HG02610 (cell line): ENCODE results near the gene LAMB3.

Experiments
- ATAC-seq: cut with Tn5 transposase; IDR thresholded peaks from one replicate; pipeline ENCODE4 v1.9.1; 2021; ENCODE audit warnings: mild to moderate bottlenecking, moderate library complexity; ENCODE audit not compliant: unreplicated experiment

The LAMB3 gene

DNA sequence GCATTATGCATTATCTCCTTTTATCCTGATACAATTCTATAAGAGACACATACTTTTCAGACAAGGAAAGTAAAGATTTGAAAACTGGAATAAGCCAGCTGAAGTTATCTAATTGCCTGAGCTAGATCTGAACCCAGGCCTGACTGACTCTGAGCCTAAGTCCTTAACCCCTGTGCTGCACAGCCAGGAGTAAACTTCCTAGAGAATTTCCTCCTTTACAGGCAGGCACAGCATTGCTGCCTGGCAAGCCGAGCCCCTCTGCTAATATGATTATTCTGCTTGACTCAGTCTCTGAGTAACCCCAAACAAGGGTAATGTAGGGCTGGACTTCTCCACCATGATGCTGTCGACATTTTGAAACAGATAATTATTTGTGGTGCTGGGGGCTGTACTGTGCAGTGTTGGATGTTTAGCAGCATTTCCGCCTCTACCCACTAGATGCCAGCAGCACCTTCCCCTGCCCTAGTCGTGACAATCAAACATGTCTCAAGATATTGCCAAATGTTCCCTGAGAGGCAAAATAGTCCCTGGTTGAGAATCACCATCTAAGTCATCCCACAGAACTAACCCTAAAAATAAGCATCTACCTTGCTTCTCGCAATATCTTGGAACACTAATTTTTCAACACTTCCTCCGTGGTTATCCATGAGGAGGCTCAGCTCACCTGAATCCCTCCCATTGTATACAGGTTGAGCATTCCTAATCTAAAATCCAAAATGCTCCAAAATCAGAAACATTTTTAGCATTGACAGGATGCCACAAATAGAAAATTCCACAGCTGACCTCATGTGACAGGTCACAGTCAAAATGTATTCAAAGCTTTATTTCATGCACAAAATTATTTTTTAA is 50.2 kb downstream of the LAMB3 start:
- ATAC-seq = no peak

DNA sequence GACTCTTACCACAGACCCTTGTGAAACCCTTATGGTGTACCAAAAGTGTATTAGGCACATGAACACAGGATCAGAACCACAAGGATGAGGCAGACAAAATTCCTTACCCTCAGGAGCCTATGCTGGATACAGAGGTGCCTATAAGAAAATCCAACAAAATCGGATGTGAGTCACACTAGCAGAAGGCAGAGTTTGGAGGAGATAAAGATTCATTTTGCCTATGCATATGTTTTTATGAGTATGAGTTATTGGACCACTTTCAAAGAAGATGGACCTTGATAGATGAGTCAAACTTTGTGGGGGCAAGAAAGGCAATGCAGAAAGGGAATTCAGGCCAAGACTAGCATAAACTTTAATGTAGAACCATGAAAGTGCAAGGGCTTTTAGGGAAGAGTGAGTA is 51.7 kb downstream of the LAMB3 start:
- no peak for ATAC-seq

DNA sequence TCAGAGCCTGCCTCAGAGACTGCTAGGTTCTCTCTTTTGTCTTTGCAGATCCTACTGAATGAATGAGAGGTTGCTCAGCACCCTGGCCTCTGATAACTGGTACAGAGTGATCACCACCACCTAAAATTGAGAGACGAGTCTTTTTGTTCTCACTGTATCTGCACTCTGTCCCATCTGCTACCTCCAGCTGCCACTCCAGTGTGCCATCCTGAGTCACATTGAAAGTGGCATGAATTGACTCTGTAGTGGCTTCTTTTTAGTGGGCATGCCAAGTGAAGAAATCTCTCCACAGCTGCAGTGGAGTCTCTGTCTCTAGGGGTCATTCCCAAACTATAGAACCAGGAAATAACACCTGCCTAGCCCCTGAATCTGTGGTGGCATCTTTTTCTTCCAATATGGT is 54.0 kb downstream of the LAMB3 start:
- ATAC-seq = no peak

- ATAC-seq = no peak
These were observed 54.7 kb downstream of the LAMB3 start for GRCh38 chr1:209597499-209597898.

DNA sequence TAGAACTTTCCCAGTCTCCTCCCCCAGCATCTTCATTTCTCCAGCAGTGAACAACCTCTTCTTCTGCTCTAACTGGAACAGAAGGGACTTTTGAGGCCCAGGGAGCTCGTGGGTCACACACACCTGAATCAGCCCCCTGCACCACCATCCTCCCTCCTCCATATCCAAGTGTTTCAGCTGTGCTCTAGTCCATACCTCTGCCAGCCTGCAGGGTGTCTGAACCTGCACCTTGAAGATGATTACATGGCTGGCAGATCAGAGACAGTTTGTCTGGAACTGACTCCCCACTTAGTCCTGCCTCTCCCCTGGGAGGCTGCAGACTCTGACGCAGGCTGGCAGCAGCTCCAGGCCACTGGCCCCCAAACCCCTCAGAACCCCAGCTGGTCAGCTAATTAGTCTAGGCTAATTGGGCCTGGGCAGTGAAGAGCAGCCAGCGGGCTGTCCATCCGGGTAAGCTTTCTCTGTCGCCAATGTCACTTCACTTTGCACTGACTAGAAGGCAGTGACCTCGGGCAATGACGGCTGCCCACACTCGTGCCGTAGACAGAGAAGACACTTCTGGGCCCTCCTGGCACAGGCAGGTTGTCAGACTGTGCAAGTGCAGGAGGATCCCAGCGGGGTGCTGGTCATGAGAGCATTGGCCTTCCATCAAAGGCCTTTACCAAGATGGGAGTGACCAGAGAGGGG is 56.5 kb downstream of the LAMB3 start:
- ATAC-seq = no peak

GRCh38 chr1:209595028-209595427 is 57.2 kb downstream of the LAMB3 start:
- no peak for ATAC-seq

DNA sequence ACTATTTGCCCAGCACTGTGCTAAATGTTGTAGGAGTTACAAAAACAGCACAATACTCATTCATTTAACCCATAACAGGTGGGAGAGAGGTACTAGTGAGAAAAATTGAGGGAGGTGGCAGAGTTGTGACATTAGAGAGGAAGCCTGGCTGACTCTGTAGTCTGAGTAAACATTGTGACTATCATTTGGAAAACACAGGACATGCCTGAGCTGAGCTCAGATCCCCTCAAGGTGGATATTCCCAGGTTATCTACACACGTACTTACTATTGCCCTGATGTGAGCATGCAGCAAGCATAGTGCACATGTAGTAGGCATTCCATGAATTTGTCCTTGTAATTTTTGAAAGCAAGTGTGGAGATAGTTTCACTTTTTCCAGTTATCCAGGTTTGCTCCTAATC is 57.8 kb downstream of the LAMB3 start:
- ATAC-seq = no peak

GRCh38 chr1:209593747-209594146 is 58.5 kb downstream of the LAMB3 start:
- no peak for ATAC-seq

DNA sequence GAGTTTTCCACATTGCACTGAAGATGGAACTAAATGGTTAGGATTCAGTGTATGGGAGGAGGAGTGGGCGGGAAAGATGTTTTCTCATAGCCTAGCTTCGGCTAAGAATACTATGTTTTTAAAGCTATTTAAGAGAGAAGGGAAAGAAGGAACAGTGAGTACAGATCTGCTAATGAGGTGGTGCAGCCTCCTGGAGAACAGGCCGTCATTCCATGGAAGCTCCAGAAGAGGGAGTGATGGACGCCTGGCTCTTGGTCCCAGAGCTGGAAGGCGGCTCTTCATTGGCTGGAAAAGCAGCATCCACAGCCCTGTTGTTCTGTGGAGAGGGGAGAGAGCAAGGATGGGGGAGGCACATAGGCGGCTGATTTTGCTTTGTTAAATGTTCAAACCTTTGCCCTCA is 61.8 kb downstream of the LAMB3 start:
- no peak for ATAC-seq

DNA sequence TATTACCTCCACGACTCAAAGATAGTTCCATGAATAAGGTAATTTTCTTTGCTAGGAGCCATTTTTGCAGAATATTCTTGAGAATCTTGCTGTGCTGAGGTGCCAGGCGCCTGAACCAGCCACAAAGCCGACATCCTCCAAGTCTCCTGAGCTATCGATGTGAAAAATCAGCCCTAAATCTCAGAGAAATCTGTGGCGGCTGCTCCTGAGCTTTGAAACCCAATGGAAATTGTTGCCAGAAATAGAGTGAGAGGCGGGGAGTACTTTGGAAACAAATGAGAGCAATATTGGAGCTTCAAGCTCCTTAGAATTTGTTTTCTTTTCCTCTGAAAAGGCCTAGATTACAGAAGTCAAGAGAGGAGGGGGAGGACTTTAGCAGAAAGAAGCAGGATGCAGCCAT is 62.4 kb downstream of the LAMB3 start:
- no peak for ATAC-seq

GRCh38 chr1:209589440-209589839 is 62.8 kb downstream of the LAMB3 start:
- ATAC-seq = no peak

- no peak for ATAC-seq
These were observed 64.4 kb downstream of the LAMB3 start for GRCh38 chr1:209587789-209588188.

GRCh38 chr1:209586221-209586740 is 65.9 kb downstream of the LAMB3 start:
- ATAC-seq = no peak

DNA sequence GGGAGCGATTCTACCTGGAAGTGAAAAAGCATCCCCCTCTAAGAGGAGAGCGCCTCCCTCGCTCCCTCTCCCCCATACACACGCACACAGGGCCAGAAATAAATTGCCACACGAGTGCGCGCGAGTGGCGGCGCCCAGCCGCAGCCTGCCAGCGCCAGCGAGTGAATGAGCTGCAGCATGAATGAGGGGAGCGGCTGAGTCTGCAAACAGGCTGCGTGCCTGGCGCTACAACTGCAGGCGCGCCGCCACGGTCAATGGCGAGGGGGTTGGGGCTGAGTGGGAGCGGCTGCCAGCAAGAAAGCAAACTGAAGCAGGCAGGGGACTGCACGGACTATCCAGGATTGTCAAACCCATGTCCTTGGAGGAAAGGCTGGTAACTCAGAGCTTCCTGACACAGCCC is 66.6 kb downstream of the LAMB3 start:
- ATAC-seq = no peak

- ATAC-seq = no peak
These were observed 67.0 kb downstream of the LAMB3 start for GRCh38 chr1:209585197-209585596.

DNA sequence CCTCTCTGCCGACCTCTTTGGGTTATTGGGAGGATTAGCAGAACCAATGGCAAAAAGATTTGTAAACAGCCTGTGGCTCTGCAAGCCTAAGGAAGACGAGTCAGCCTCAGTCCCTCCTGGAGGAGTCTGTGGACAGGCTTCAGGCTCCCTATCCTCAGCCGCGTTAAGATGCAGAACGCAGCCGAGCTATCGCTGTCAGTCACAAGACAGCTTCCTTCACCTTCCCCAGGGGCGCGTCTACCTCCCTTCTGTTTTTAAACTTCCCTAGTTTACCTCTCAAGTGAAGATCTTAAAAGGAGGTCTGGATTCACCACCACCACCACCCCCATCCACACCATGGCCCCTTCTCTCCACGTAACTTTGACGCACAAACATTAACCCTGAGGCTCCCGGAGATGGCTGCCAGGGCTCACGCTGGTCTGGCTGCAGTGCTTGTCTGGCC is 68.0 kb downstream of the LAMB3 start:
- ATAC-seq = no peak

DNA sequence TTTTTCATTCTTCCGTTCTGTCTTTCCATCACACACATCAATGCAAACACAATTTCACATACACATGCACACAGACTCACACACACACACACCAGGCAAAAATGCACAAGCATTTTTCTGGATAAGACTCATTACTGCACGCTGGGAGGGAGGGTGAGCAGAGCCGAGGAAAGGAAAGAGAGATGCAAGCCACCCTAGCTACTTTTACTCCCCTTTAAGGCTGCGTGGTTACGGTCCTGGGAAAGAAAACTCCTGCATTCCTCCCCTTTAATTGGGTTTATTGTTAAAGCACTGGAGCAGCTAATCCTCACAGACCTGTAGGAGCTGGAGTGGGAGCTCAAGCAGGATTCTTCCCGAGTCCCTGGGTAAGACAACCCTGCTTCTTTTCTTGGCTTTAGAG is 68.8 kb downstream of the LAMB3 start, which contains the start of gene CAMK1G:
Gene CAMK1G, plus strand, starts transcription at position 307 of the 400 bp plus-strand sequence. CDS start 11,270 bp downstream, outside the sequence.
- ATAC-seq = no peak

DNA sequence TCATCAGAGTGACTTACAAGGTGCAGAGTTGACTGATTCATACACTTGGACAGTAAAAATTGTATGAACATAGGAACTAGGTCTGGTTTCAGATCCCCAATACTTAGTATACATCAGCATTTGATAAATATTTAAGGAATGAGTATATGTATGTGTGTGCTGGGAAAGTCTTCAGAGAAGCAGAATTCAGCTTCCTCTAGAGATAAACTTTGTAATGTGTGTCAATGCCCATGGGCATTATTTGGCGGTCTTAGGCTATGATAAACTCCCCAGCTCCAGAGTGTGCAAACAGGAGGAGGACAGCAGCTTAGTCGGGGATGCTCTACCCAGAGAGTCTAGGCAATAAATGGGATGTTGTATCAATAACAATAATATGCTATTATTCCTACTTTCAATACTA is 71.6 kb downstream of the LAMB3 start:
- no peak for ATAC-seq

DNA sequence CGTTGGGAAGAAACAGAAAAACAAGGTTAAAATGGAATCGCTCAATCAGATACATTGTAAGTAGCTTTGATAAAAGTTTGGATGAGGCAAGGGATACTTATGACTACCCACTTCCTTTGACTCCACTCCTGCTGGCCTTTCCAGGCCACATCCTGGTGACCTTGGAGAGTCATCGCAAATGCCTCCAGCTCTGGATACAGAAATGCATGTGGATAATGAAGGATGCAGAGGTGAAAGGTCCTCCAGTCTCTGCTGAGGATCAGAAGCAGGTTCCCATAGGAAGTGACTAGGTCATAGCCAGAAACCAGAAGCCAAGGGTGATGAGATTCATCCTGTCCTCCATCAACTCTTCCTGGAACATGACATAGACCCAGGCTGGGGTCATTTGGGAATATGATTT is 74.9 kb downstream of the LAMB3 start:
- no peak for ATAC-seq

GRCh38 chr1:209576392-209577197 is 75.6 kb downstream of the LAMB3 start:
- peak; percentile 82 for ATAC-seq

GRCh38 chr1:209570743-209571142 is 81.5 kb downstream of the LAMB3 start:
- ATAC-seq = no peak
